Muscle layer of colon (tissue), 2 donors: Measurements from ENCODE around the gene KIF27.
"Not testable (repeated sequence)": the region's sequence is repeated elsewhere in the genome, so short reads cannot be mapped to it uniquely, and the experiment has no call there.

Experiments
- H3K27ac ChIP-seq: one replicate; pipeline ENCODE4 v1.7.0; 2013; ENCODE audit warnings: low read depth, mild to moderate bottlenecking, low read length, moderate library complexity
- H3K27me3 ChIP-seq, 2 donors: one replicate each; pipeline ENCODE4 v1.7.0; 2013; ENCODE audit warnings: low read length in 2 of 2, mild to moderate bottlenecking in 2 of 2; ENCODE audit not compliant: insufficient read depth in 2 of 2, control insufficient read depth in 1 of 2
- H3K36me3 ChIP-seq: one replicate; pipeline ENCODE4 v1.7.0; 2013; ENCODE audit warnings: mild to moderate bottlenecking, low read length; ENCODE audit not compliant: insufficient read depth
- H3K4me1 ChIP-seq: one replicate; pipeline ENCODE4 v1.7.0; 2013; ENCODE audit warnings: mild to moderate bottlenecking, low read length; ENCODE audit not compliant: insufficient read depth
- H3K4me3 ChIP-seq, 2 donors: one replicate each; pipeline ENCODE4 v1.7.0; 2013; ENCODE audit warnings: low read length in 2 of 2, low read depth in 1 of 2, mild to moderate bottlenecking in 1 of 2, moderate library complexity in 1 of 2
- H3K9ac ChIP-seq: one replicate; pipeline ENCODE4 v1.7.0; 2013; ENCODE audit warnings: low read length
- H3K9me3 ChIP-seq: one replicate; pipeline ENCODE4 v1.7.0; 2013; ENCODE audit warnings: mild to moderate bottlenecking, low read length
- donor health status: abdominal sarcoma.
- donor health status: Adenocarcinoma of cecum.

Gene KIF27

DNA sequence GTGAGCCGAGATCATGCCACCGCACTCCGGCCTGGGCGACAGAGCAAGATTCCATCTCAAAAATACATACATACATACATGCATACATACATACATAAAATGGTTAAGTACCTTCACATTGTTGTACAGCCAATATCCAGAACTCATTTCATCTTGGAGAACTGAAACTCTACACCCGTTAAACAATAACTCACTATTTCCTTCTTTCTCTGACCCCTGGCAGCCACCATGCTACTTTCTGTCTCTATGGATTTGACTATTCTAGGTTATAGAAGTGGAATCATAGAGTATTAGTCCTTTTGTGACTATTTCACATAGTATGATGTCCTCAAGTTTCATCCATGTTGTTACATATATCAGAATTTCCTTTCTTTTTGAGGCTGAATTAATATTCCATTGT is 9.6 kb upstream of the KIF27 start:
- H3K4me3 ChIP-seq = no peak overlapping the region
- no peak overlapping the region for H3K9ac ChIP-seq
- H3K27me3 ChIP-seq = no peaks in the 10 kb centered on the region
- H3K27ac ChIP-seq = no peak overlapping the region
- peaks cover 3% of the 10 kb centered on the region for H3K4me1 ChIP-seq
- H3K36me3 ChIP-seq = no peaks in the 10 kb centered on the region
- H3K9me3 ChIP-seq = no peaks in the 10 kb centered on the region

DNA sequence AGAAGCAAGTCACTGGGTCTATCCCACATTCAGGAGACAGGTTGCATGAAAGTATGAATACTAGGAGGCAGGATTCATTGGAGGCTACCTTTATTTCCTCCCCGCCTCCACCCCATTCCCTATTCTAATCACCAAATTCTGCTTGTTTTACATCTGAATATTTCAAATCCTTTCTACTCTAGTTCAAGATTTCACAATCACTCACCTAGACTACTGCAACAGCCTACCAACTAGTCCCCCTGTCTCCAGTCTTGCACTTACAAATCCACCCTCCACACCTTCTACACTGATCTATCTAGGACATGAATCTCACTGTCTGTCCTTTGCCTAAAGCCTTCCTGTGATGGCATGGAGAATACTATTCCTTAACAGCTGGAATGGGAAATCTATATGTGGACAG is 6.4 kb upstream of the KIF27 start:
- Histone ChIP-seq H3K9ac (no peak overlapping the region), H3K27ac (no peak overlapping the region), H3K27me3 (no peaks in the 10 kb centered on the region), H3K4me1 (no peaks in the 10 kb centered on the region), H3K4me3 (no peak overlapping the region), H3K9me3 (no peaks in the 10 kb centered on the region), H3K36me3 (no peaks in the 10 kb centered on the region)

DNA sequence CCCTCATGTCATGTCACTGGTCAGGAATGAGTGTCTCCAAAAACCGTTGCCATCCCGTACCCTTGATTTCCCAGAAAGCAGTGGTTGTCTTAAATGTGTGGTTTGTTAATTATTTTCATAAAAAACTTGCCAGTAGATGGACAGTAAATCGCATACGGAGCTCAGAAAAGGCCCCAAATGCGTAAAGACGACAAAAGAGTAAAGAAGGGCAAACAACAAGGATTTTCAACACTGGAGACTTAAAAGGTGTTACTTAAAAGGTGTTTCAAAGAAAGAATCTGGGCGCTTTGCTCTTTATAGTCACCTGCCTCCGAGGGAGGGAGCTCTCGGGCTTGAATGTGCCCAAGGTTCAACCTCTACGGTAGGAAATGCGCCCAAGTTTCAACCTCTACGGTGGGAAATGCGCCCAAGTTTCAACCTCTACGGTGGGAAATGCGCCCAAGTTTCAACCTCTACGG is 734 bp downstream of the KIF27 start:
- H3K4me1 ChIP-seq = peaks cover 9% of the 10 kb centered on the region
- H3K9me3 ChIP-seq = no peaks in the 10 kb centered on the region
- H3K27me3 ChIP-seq = no peaks in the 10 kb centered on the region
- peak overlapping the region; percentile 8 for H3K9ac ChIP-seq
- H3K4me3 ChIP-seq = peak overlapping the region; percentile 58 to 70
- no peaks in the 10 kb centered on the region for H3K36me3 ChIP-seq
- H3K27ac ChIP-seq = peak overlapping the region; percentile 73

DNA sequence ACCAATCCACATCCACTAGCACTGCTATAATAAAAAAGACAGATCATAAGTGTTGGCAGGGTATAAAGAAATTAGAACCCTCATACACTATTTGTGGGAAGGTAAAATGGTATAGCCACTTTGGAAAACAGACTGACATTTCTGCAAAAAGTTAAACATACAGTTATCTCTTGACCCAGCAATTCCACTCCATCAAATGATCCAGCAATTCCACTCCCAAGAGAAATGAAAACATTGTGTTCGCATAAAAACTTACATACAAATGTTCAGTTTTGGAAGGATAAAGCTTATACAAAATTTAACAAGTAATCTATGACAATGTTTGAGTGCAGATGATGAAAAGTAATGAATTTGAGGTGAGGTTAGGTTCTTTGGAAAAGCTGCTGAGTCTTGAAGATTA is 2.1 kb downstream of the KIF27 start:
- H3K4me3 ChIP-seq = no peak overlapping the region
- no peaks in the 10 kb centered on the region for H3K36me3 ChIP-seq

DNA sequence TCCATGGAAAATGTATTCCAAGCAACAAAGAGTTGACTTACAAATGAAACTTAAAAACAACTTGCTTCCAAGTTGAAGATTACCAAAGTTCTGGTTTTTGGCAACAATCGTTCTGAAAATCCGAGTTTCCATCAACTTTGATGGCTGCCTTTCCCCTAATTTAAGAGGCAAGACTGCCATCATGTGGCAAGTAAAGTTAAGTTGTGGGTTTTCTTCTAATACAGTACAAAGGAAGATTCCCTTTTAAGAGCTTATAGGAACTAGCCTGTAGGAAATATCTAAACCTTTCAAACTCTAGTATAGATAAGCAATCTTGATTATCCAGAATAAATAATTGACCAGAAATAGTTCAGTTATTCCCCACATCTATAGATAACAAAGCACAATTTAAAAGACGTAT is 9.0 kb downstream of the KIF27 start:
- H3K27me3 ChIP-seq, H3K9me3 ChIP-seq, H3K4me3 ChIP-seq: not testable (repeated sequence)

More for the DNA sequence above, 2.1 kb downstream of the KIF27 start:
- no peak overlapping the region for H3K27ac ChIP-seq
- peaks cover 9% of the 10 kb centered on the region for H3K4me1 ChIP-seq
- no peak overlapping the region for H3K9ac ChIP-seq
- H3K27me3 ChIP-seq = no peaks in the 10 kb centered on the region
- H3K9me3 ChIP-seq = no peaks in the 10 kb centered on the region

DNA sequence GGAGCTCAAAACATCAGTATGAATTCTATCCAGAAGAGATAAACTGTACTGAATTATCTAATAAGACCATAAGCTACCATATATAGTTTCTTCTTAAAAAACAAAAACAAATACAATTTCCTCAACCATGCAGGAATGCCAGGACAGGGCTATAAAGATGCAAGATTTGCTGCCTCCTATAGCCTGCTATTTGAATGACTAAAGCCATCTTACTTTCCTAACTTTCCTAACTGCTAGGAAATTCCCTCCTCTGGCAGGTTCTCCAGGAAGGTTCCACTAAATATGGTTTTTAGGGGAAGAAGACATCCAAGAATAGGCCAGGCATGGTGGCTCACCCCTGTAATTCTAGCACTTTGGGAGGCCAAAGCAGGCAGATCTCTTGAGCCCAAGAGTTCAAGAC is 15.1 kb downstream of the KIF27 start:
- Histone ChIP-seq H3K27ac (no peak overlapping the region), H3K36me3 (no peaks in the 10 kb centered on the region), H3K9ac (no peak overlapping the region), H3K4me1 (no peaks in the 10 kb centered on the region), H3K9me3 (no peaks in the 10 kb centered on the region), H3K27me3 (no peaks in the 10 kb centered on the region), H3K4me3 (no peak overlapping the region)

More for the DNA sequence above, 9.0 kb downstream of the KIF27 start:
- H3K4me1 ChIP-seq, H3K9ac ChIP-seq, H3K36me3 ChIP-seq, H3K27ac ChIP-seq: not testable (repeated sequence)

DNA sequence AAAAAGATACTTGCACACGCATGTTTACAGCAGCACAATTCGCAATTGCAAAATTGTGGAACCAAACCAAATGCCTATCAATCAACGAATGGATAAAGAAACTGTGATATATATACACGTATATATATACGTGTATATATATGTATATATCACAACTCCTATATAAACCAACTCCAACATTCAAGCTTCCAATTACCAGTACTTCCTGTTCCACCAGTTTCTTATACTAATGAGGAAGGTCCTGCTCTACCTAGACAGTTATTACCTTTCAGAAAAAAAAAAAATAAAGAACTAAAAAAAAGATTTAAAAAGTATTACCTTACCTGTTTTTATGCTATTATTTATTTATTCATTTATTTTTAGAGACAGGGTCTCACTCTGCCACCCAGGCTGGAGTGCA is 20.6 kb downstream of the KIF27 start:
- not testable (repeated sequence) for H3K27ac ChIP-seq, H3K4me3 ChIP-seq, H3K9ac ChIP-seq, H3K36me3 ChIP-seq, H3K9me3 ChIP-seq, H3K4me1 ChIP-seq, H3K27me3 ChIP-seq

DNA sequence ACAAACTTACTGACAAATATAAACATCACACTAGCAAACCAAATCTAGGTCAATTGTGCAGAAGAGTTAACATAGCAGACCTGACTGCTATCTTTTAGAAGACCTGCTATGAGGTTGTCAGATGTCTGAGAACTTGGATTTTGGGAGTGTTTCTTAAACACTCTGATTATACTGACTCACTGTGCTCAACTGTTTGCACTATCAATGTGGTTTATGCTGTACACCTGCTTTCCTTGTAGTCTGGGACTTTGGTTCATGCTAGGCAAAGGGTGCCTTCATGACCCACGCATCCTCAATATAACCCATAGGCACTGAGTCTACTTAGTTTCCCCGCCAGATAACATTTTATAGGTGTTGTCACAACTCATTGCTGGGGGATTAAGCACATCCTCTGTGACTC is 26.9 kb downstream of the KIF27 start:
- H3K27ac ChIP-seq, H3K27me3 ChIP-seq, H3K9ac ChIP-seq, H3K4me3 ChIP-seq, H3K4me1 ChIP-seq, H3K9me3 ChIP-seq, H3K36me3 ChIP-seq: not testable (repeated sequence)

DNA sequence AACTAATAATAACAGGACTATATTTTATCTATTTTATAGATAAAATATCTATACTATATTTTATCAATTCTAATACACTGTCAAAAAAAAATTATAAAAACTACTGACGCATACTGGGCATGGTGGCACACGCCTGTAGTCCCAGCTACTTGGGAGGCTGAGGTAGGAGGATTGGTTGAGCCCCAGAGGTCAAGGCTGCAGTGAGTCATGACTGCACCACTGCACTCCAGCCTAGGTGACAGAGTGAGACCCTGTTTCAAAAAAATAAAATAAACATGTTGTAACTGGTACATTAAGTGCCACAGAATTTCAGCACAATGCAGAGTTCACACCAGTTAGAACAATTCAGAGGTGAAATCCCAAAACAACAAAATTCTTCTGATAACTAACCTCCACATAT is 34.7 kb downstream of the KIF27 start:
- not testable (repeated sequence) for H3K36me3 ChIP-seq, H3K9ac ChIP-seq, H3K4me3 ChIP-seq, H3K27ac ChIP-seq, H3K9me3 ChIP-seq, H3K27me3 ChIP-seq, H3K4me1 ChIP-seq

DNA sequence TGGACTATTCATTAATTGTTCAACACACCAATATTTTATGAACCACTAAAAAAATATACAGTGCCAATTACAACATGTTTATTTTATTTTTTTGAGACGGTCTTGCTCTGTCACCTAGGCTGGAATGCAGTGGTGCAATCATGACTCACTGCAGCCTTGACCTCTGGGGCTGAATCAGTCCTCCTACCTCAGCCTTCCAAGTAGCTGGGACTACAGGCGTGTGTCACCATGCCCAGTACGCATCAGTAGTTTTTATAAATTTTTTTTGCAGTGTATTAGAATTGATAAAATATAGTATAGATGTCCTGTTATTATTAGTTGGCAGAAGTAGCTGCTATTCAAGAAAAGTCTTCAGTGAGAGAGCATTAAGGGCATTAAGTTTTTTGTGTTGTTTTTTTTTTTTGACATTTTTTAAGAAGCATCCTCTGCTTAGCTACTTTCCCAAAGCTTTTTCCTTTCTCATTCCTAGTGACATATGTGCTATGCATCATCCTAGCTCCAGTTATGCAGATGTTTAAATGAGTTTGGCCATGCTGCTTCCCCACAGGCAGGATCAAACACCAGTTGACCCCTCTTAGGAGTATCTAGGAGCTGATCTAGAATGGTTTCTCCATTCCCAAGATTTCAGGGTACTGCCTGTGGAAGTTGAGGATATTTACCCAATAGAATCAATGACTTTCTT is 35.5 kb downstream of the KIF27 start:
- not testable (repeated sequence) for H3K4me3 ChIP-seq, H3K36me3 ChIP-seq, H3K27me3 ChIP-seq, H3K27ac ChIP-seq, H3K4me1 ChIP-seq, H3K9me3 ChIP-seq, H3K9ac ChIP-seq

DNA sequence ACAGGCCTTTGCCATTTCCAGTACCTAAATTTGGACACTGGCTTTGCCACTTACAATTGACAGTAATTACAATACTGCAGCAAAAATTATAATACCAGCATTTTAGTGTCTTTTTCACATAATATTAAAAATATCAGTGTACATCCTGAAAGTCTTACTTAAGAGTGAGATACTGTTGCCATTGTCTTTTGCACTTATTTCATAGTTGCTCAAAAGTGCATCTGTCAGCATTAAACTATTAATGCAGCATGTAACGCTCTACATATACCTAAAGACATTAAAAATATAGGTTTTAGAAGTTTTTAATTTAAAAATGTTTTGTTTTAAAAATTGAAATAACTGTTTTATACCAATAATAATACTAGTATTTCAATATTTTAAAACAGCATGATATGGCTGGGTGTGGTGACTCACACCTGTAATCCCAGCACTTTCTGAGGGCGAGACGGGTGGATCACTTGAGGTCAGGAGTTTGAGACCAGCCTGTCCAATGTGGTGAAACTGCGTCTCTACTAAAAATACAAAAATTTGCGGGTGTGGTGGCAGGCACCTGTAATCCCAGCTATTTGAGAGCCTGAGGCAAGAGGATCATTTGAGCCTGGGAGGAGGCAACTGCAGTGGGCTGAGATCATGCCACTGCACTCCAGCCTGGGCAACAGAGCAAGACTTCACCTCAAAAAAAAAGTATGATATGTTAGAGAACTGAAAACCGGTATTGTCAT is 39.4 kb downstream of the KIF27 start:
- not testable (repeated sequence) for H3K27ac ChIP-seq, H3K27me3 ChIP-seq, H3K4me1 ChIP-seq, H3K4me3 ChIP-seq, H3K9ac ChIP-seq, H3K36me3 ChIP-seq, H3K9me3 ChIP-seq

DNA sequence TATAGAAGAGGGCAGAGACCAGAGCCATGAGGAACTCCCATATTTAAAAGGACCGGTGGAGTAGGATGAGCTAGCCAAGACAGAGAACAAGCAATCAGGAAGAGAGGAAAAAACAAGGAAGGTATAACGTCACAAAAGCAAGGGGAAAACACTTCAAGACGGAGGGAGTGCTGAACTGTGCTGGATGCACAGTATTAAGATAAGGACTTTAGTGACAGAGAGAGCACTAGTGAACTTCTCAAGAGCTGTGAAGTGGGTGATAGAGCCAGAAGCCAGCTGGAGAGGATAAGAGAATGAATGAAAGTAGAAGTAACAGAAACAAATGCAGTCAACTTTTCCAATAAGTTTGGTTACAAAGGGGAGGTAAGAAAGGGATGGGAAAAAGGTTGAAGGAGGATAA is 45.7 kb downstream of the KIF27 start:
- H3K27me3 ChIP-seq, H3K27ac ChIP-seq, H3K4me1 ChIP-seq, H3K9me3 ChIP-seq, H3K4me3 ChIP-seq, H3K9ac ChIP-seq, H3K36me3 ChIP-seq: not testable (repeated sequence)
